GM21526 (cell line): Measurements from ENCODE around the gene SH3PXD2A.

Experiments used
- ATAC-seq: cut with Tn5 transposase; IDR thresholded peaks from one replicate; pipeline ENCODE4 v1.9.1; 2021; ENCODE audit warnings: moderate library complexity; ENCODE audit not compliant: unreplicated experiment, low FRiP score

The SH3PXD2A gene

DNA sequence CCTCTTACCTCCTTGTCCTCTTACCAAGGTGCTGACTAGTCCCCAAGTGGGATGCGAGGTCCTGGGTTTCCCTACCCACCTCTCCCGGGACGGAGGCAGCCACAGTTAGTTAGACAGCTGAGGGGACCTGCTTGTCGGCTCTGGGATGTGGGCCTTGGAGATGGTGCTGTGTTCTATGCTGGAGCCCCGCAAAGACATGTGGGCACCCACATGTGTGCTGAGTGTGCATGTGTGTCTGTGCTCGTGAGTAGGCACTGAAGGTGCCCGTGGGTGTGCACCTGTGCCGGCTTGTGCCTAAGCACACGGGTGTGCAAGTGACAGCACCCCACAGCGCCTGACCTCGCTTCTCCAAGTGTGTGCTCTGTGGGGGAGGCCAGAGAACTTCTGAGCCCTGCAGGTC is 299.7 kb downstream of the SH3PXD2A start:
- no peak for ATAC-seq

DNA sequence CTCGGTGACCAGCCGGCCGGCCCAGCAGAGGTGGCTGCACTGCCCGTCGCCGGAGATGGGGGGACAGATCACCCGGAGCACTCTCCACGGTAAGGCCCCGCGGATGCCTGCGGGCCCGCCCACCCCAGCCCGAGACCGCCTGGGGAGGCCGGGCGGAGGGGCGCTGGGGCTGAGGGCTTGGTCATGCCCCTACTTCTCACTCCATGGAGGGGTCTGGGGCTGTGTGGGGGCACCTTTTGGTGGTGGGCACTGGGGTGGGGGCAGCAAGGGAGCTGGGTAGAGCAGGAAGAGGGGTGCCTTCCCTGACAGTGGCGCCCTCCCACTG is 300.1 kb downstream of the SH3PXD2A start:
- ATAC-seq = no peak

DNA sequence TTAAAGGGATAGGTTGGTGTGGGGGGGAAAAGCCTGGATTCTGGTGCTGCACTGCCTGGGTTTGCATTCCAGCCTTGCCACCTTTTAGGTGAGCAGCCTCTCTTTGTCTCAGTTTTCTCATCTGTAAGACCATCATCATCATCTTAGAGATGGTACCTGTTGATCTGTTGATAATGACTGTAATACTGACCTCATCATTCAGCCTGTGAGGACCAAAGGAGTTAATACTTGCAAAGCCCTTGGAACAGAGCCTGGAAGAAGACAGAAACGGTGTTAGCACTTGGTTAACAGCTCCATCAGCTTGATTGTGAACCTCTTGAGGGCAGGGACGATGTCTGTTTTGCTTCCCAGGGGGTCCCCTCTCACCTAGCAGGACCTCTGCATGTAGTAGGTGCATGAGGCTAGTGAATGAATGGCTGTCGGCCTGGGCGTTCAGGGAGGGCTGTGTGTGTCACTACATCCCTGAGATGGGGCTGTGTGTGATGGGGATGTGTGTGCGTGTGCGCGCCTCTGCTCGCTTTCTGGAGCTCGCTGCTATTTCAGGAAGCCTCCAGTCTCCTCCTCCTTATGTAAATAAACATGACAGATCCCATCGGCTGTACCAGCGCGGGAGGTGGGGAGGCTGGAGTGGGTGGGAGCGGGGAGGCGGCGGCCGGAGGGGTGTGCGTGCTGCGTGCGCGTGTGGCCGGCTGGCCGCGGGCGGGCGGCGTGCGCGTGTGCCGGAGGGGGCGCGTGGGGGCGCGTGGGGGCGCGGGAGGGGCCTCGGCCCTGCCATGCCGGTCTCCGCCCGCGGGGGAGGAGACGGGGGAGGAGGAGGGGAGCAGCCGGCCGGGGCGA is 300.7 kb downstream of the SH3PXD2A start:
- no peak for ATAC-seq

DNA sequence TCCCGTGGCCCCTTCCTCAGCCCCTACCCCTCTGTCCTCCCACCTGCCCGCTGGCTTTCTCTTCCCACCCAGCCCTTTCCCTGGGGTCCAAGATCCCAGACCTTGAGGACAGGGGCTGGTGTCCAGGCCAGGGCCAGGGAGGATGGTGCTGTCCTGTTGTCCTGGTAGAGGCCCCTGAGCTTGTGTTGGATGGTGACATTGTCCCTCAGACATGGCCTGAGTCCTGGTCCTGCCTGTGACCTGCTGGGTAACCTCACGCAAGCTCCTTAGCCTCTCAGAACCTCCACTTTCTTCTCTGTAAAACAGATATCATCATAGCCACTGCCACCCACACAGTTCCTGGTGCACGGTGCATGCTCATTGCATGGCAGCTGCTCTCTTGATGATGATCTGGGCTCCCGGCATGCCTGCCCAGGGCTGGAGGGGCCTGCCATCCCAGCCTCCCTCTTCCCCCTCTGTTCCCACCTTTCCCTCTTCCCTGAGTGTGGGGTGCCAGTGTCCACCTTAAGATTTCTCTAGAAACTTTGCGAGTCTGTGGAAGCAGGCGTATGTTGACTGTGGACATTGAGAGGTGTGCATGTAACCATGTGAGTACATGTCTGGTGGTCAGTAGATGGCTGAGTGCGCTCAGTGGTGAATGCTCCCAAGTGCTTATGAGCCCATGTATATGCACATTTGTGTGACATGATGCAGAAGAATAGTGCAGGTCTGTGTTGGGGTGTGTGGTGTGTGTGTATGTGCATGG is 301.5 kb downstream of the SH3PXD2A start:
- ATAC-seq = no peak

DNA sequence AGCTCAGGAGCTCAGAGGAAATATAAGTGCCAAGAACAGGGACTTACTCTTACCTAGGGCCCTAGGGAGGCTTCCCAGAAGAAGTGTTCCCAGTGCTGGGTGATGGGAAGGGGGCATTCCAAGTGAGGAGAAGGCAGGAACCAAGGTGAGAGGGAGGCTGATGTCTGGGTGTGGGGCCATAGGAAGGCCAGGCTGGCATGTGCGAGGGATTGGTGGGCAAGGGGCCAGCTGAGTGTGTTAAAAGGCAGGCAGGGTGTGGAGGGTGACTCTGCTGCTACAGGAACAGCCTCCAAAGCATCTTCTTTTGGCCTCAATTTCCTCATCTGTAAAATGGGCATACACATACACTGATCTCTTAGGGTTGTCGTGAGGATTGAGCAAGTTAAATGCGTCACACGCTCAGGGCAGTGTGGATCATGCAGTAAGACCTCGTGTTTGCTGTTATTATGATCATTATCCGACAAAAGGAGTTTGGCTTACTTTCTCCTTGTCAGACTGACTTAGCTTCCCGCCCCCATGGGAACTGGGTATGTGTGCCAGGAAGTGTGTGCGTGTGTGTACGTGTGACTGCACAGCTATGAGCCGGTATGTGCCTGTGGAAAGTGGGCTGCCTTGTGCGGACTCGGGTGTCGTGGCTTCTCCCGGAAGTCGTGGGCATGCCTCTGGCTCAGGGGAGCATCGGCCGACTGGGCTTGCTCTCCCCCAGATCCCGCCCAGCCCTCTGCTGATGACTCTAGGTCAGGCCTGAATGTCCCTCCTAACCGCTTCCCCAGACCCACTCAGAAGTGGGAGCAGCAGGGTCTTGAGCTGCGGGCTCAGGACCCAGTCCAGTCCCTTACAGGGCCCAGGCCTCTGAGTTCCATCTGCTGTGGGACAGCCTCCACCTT is 302.3 kb downstream of the SH3PXD2A start:
- ATAC-seq = no peak

DNA sequence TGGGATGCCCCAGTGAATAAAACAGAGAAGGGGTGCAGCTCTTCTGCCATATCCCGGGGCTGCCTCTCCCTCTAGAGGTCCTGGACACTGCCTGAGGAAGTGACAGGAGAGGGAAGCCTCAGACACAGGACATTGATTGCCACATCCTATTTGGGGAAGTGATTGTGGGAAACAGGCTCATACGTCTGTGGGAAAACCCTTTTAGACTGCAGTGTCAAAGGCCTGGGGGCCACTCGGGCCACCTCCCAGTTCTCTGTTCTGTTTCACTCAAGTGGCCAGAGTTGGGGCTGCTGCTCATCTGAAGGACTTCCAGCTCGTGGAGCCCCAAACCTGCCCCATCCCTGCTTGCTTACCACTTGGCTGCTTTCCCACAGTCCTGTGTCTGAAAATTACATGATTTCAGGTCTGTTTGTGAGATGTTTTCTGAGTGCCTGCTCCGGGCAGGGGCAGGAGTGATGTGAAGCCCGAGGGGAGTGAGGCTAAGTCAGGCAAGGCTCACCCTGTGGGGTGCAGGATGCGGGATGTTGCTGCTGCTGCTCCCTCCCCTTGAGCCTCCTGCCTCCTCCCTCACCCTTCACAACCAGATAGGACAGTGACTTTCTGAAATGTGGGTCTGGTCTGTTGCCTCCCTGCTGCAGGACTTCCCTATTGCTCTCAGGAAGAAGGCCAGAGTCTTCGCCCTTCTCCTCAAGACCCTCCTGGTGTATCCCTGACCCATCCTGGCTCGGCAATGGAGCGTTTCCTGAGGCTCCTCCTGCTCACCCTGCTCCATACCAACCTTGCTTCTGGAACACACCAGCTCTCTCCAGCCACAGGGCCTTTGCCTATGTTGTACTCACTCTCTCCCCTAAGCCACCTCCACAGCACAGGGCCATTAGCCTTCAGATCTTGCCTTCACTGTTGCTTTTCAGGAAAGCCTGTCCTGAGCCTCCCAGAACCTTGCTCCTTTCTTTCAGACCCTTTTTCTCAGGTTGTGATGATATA is 303.5 kb downstream of the SH3PXD2A start:
- no peak for ATAC-seq

DNA sequence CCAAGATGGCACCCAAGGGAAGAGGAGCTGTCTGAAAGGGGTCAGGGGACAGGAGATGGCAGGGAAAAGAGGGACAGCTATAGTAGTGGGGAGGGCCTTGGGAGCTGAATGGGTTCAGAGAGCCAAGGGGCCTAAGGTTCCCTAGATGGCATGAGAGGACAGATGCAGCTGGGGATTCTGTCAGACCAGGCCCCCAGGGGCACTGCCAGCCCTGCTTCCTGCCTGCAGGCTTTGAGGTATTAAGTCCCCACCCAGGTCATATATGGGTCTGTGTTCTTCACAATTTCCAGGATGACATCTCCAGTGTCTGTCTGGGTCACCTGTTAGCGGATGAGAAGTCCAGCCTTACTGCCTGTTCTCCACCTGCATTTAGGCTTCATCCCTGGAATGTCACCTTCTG is 305.1 kb downstream of the SH3PXD2A start:
- no peak for ATAC-seq

DNA sequence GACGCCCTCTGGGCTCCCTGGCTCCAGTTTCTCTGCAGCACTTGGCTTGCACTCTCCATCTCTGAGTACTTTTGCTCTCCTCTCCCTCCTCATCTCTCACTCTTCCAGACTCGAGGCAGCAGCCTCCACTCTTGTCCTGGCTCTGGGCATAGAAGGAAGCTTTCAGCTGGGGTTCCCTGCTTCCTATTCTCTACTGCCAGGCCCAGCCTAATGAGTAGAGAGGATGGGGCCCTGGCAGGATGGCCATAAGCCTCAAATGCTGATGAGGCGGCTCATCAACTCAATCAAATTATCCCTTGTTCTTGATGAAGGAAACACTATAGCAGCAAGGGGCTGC is 306.1 kb downstream of the SH3PXD2A start:
- no peak for ATAC-seq

DNA sequence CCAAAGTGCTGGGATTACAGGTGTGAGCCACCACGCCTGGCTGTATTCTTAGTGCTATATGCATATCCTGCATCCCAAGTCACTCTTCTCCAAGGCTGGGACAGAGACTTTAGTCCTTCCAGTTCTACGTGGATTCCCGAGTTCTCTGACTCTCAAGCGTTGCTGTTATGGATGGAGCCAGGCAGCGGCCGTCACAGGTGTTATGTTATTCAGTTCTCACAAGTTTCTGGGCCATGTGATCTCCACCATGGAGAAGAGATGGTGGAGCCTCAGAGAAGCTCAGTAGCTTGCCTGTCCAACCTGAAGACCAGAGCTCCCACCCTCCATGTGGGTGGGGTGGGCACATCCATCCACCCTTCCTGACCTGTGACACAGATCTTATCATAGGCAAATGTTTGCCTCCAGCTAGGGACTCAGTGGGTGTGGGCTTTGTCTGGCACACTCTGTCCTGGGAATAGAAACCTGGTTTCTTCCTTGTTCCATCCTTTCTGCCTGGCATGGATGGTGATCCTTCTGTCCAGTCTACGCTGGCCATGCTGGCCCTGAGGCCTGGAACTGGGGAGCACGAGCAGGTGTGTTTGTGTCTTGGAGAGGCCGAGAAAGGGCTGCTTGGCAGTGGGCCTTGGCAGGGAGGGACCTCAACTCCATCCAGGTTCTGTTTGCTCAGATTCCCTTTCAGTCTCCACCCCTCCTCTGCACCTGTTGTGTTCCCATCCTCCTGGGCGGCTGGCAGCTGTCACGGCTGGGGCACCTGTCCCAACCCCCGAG is 306.6 kb downstream of the SH3PXD2A start:
- ATAC-seq = no peak

DNA sequence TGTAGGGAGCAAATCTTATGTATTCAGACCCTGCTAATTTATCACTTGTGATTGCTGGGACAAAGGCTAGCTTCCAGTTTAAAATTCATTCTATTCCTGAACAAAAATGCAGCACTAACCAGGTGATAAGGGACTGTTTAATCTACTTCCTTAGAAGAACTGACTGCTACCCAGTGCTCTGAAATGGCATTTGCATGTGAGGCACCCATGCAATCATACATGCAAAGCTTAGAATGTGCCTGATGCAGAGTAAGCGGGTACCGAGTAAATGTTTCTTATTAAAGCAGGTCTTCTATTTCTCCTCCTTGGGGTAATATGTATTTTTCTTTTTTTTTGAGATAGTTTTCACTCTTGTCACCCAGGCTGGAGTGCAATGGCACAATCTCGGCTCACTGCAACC is 307.4 kb downstream of the SH3PXD2A start:
- no peak for ATAC-seq

DNA sequence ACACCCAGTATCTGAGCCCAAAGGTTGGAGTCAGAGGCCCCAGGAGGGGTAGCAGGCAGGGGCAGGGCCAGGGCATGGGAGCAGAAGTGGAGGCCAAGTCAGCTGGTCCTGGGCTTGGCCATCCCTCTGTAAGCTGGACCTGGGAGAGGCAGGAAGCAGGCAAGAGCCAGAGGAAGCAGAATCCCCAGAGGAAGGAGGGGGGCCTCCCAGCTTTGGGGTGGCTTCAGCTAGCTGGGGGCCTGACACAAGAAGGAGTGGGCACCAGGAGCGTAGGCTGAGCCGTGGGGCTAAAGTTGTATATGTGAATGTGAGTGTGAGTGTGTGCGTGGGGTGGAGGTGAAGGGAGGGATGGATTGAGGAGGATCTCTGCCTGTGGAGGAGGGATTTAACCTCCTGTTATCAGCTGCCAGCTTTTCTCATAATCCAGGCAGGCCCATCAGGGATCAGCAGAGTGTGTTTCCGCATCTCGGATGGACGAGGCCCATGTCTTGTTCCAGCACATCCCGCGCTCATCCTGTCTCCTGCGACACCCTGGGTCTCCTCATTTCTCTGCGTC is 307.9 kb downstream of the SH3PXD2A start:
- no peak for ATAC-seq

DNA sequence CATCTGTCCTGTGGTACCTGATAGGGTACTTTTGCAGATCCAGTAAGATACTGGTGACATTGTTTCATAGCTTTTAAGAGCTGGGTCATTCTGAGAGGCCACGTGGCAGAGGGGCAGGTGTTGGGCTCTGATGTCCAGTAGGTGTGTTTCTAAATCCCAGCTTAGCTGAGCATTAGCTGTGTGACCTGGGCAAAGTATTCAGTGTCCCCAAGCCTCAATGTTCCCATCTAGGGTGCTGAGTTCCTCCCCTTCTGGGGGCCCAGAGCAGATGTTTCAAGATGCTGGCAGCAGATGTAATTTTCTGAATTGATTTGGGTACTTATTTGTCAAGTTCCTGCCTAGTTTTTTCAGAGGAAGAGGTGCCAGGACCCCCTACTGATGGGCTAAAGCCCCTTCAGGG is 309.0 kb downstream of the SH3PXD2A start:
- no peak for ATAC-seq

DNA sequence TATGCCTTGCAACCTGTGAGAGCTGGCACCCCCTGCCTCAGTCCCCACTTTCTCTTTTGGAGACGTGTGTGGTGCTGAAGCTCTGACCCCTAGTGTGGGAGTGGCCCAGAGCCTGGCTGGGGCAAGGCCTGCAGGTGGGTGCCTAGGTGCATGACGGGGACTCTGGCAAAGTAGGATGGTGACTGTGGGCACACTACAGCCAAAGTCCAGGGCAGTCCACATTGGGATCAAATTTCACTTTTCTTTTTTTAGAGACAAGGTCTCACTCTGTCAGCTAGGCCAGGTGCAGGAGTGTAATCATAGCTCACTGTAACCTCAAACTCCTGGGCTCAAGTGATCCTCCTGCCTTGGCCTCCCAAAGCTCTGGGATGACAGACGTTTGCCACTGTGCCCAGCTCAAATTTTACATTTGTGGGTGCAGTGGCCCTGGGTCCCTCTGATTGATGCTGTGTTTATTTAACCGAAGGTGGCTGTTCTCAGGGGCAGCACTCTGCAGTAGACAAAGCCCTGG is 309.6 kb downstream of the SH3PXD2A start:
- ATAC-seq = no peak

DNA sequence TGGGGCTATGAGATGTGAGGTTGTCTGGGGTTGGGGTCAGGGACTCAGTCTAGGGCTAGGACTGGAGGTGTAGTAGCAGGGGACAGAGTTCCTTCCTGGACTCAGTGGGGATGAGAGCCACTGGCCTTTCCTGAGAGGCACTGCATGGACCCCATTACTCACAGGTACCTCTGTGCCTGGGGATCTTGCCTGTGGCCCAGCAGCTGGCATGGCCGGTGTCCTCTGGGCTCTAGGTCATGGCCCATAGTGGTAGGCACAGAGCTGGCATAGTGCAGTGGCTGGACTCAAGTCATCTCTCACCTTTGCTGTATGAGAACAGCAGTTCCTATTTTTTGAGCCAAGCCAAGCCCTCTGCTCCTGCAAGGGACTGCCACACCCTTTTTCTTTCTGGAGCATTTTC is 310.0 kb downstream of the SH3PXD2A start:
- no peak for ATAC-seq

DNA sequence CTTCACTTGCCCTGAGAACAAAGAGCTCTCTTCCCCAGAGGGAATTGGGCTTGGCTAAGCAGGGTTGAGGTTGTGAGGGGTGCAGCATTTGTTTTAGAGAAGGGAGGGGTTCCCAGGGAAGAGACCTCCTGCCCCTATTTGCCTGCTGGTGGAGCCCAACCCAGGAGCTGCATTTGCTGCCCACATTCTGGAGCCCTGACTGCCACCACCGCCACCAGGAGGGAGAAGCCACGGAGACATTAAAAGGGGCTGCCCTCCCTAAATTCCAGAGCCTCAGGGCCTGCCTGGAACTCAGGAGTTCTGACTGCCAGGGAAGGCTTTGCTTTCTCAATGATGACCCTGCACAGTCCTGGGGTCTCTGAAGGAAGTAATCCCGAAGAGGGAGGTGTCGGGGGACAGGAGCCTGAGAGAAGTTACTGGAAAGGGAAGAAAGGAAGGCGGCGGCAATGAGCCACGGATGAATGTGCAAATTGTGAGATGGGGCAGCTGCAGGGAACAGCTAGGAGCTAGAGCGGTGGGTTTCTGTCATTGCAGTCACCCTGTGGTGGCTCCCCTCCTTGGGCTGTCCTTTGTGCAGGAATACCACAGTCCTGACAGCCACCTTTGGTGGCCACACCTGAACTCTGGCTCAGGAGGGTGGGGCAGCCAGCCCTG is 310.6 kb downstream of the SH3PXD2A start:
- no peak for ATAC-seq
